ENCODE measurements around the gene FOXO3B. TPM values are rescaled to one million over a fixed set of nuclear protein-coding genes. Genes with fewer than 3 reads are reported as not detected.
"Not testable (repeated sequence)": the region's sequence is repeated elsewhere in the genome, so short reads cannot be mapped to it uniquely, and the experiment has no call there.

FOXO3B gene
- total and polyA plus RNA-seq, 2 experiments from 2014 or later = 2.7 to 21.1 TPM

DNA sequence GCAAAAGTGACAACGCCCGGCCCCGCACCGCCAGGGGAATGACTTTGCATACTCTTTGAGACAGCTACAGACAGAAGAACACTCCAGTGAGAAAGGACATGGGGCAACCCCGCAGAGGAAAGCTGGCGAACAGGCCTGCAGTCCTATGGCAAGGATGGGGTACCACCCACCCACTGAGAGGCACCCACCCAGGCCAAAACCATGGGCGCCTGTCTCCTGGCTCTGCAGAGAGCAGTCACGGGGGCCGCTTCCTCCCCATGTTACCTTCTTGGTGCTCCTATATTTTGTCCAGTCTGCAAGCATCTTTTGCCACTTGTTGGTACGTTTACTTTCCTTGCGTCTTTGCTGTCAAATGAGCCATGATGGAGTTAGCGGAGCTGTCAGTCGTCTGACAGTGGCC is 43.8 kb downstream of the FOXO3B start:
- not testable (repeated sequence) for H3K27ac Mint-ChIP-seq; H3K4me1 ChIP-seq (ENCODE audit: insufficient read depth); H3K4me3 ChIP-seq; H3K9me3 Mint-ChIP-seq; H3K27ac ChIP-seq (ENCODE audit: low read depth); H3K79me2 ChIP-seq (replicated peaks; ENCODE audit: insufficient read depth); H3K36me3 ChIP-seq (ENCODE audit: insufficient read depth); H2AFZ ChIP-seq; H3F3A ChIP-seq (replicated peaks; ENCODE audit: low read depth); H3K4me3 Mint-ChIP-seq; H3K27me3 Mint-ChIP-seq (ENCODE audit: insufficient read depth, low read depth, poor library complexity); H3K4me1 Mint-ChIP-seq; H4K20me1 ChIP-seq (replicated peaks; ENCODE audit: insufficient read depth); DNase-seq (ENCODE audit: low spot score); H3K9me2 ChIP-seq (ENCODE audit: insufficient read depth); H3K36me3 Mint-ChIP-seq (ENCODE audit: low read depth); H3K4me2 ChIP-seq; ATAC-seq
- peaks cover 22% of the 10 kb centered on the region for H3K27me3 ChIP-seq (ENCODE audit: insufficient read depth)

DNA sequence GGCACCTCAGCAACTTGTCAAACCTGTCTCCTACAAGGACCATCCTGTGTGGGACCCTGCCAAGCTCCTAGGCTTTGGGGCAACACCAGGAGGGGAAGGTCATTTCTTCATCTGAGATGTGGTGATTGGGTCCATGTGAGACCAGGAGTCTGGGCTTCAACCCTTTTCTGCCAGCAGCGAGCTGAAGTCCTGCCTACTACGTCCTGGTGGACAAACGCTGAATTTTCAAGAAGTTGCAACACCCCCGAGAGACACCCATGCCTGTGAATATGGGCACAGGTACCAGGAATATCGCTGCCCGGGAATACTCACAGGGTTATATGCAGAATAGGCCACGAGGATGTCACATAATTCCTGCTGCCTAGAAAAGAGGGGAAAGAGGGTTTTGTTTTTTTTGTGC is 45.9 kb downstream of the FOXO3B start:
- not testable (repeated sequence) for H4K20me1 ChIP-seq (replicated peaks; ENCODE audit: insufficient read depth); H3K4me3 ChIP-seq; H3K27ac Mint-ChIP-seq; H3K27me3 Mint-ChIP-seq (ENCODE audit: insufficient read depth, low read depth, poor library complexity); H3K36me3 Mint-ChIP-seq (ENCODE audit: low read depth); H3K27ac ChIP-seq (ENCODE audit: low read depth); H3K4me3 Mint-ChIP-seq; H3K79me2 ChIP-seq (replicated peaks; ENCODE audit: insufficient read depth); ATAC-seq; H3K4me2 ChIP-seq; H3K9me3 Mint-ChIP-seq; H3K4me1 Mint-ChIP-seq; H3K36me3 ChIP-seq (ENCODE audit: insufficient read depth); H3K4me1 ChIP-seq (ENCODE audit: insufficient read depth); H3F3A ChIP-seq (replicated peaks; ENCODE audit: low read depth); H2AFZ ChIP-seq; H3K9me2 ChIP-seq (ENCODE audit: insufficient read depth)
- peak; percentile 36 for DNase-seq (ENCODE audit: low spot score)
- peaks cover 22% of the 10 kb centered on the region for H3K27me3 ChIP-seq (ENCODE audit: insufficient read depth)
- TF ChIP-seq, protein P1, sequence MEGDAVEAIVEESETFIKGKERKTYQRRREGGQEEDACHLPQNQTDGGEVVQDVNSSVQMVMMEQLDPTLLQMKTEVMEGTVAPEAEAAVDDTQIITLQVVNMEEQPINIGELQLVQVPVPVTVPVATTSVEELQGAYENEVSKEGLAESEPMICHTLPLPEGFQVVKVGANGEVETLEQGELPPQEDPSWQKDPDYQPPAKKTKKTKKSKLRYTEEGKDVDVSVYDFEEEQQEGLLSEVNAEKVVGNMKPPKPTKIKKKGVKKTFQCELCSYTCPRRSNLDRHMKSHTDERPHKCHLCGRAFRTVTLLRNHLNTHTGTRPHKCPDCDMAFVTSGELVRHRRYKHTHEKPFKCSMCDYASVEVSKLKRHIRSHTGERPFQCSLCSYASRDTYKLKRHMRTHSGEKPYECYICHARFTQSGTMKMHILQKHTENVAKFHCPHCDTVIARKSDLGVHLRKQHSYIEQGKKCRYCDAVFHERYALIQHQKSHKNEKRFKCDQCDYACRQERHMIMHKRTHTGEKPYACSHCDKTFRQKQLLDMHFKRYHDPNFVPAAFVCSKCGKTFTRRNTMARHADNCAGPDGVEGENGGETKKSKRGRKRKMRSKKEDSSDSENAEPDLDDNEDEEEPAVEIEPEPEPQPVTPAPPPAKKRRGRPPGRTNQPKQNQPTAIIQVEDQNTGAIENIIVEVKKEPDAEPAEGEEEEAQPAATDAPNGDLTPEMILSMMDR (conservative IDR thresholded peaks at IDR 0.05; ENCODE audit: low read depth in 2 of 2) = 0 out of 4 replicates have a peak, but pooled peaks of 1 of the 2 experiments have one; percentile 15

DNA sequence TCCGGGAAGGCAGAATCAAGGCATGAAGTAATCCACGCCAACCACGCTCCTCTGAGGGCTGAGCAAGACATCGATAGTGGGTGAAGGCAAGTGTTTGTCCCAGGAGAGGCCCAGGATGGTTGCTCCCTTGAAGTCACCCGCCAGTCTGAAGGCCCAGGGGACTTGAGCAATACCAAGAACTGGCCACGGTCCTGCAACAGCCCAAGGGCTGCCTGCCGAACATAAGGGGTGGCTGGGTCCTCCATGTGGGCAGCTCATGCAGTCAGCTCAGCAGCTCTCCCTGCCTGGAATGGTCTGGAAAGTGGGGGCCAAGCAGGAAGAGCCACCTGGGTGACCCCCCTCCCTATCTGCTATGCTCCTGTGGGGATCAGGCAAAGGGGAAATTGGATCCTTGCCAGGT is 46.3 kb downstream of the FOXO3B start:
- not testable (repeated sequence) for H3K27me3 Mint-ChIP-seq (ENCODE audit: insufficient read depth, low read depth, poor library complexity); H3K9me2 ChIP-seq (ENCODE audit: insufficient read depth); H4K20me1 ChIP-seq (replicated peaks; ENCODE audit: insufficient read depth); H3K27ac Mint-ChIP-seq; H3K4me1 ChIP-seq (ENCODE audit: insufficient read depth); H3K36me3 Mint-ChIP-seq (ENCODE audit: low read depth); H3K9me3 Mint-ChIP-seq; H3K4me1 Mint-ChIP-seq; DNase-seq (ENCODE audit: low spot score); ATAC-seq; H3K36me3 ChIP-seq (ENCODE audit: insufficient read depth); H3K27ac ChIP-seq (ENCODE audit: low read depth); H3K4me2 ChIP-seq; H3K4me3 Mint-ChIP-seq; H3F3A ChIP-seq (replicated peaks; ENCODE audit: low read depth); H3K4me3 ChIP-seq; H3K79me2 ChIP-seq (replicated peaks; ENCODE audit: insufficient read depth); H2AFZ ChIP-seq
- peaks cover 22% of the 10 kb centered on the region for H3K27me3 ChIP-seq (ENCODE audit: insufficient read depth)

DNA sequence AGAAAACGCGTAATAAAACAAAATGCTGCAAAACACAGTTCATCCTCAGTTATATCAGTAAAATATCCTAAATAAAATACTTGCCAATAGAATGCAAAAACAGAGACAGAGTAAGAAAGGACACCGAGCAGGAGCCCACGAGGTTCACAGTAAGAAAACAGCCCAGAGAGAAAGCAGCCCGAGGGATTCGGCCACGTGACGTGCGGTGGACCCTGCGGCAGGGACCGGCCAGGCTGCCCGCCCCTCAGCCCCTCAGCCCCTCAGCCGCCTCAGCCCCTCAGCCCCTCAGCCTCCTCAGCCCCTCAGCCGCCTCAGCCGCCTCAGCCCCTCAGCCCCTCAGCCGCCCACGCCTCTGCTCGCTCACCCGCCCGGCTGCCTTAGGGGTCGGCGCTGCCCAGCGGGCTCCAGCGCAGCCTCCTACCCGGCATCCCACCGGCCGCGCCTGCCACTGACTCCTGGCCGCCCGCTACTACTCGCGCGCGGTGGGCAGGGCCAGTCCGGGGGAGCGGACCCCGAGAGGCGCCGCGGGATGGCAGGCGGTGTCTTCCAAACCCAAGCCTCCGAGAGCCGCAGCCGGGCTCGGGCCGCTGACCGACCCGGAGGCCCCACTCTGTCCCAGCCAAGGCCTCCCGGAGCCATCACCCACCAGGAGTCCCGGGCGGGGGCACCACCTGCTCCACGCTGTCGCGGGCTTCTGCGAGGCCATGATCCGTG is 47.4 kb downstream of the FOXO3B start:
- H3K27ac Mint-ChIP-seq; H3K79me2 ChIP-seq (replicated peaks; ENCODE audit: insufficient read depth); H3K4me1 ChIP-seq (ENCODE audit: insufficient read depth); H4K20me1 ChIP-seq (replicated peaks; ENCODE audit: insufficient read depth); H3K9me2 ChIP-seq (ENCODE audit: insufficient read depth); H3K9me3 Mint-ChIP-seq; H3K27me3 Mint-ChIP-seq (ENCODE audit: insufficient read depth, low read depth, poor library complexity); H3K4me1 Mint-ChIP-seq; H3K36me3 Mint-ChIP-seq (ENCODE audit: low read depth); H3F3A ChIP-seq (replicated peaks; ENCODE audit: low read depth); H3K36me3 ChIP-seq (ENCODE audit: insufficient read depth); H3K27ac ChIP-seq (ENCODE audit: low read depth): not testable (repeated sequence)
- DNase-seq (ENCODE audit: low spot score) (peak; percentile 44), ATAC-seq (peak; percentile 84)
- peak overlapping the region; percentile 55 for H3K4me3 ChIP-seq
- peak overlapping the region; percentile 48; the same call in 2 of the 3 replicates for H3K4me3 Mint-ChIP-seq
- H2AFZ ChIP-seq = peak overlapping the region; percentile 84; the same call in 1 of the 2 replicates
- H3K4me2 ChIP-seq = peak overlapping the region; percentile 81
- peaks cover 22% of the 10 kb centered on the region for H3K27me3 ChIP-seq (ENCODE audit: insufficient read depth)

Small RNAs within 50 kb of the gene (small RNA-seq; reads per million reads assigned to genes)
- gene AC026271.2 (ENCODE audit: low replicate concordance) (not detected), gene AC026271.4 (ENCODE audit: low replicate concordance) (not detected)

Other genes with a start within 250 kb of the FOXO3B start
- gene LGALS9C, start 205.5 kb downstream of the FOXO3B start, total RNA-seq (2014; rRNA removed; shearing (Covaris generic)) = not detected in 2 replicates
- 0.24 TPM in 1 of 2 replicates, not detected in the other for gene LGALS9C, start 205.5 kb downstream of the FOXO3B start, polyA plus RNA-seq (2016; fragmentation: Nextera tagmentation; extraction: Ambion mirVana)
- not detected in 2 replicates for gene TBC1D28, start 37.9 kb downstream of the FOXO3B start, total RNA-seq (2014; rRNA removed; shearing (Covaris generic))
- gene TBC1D28, start 37.9 kb downstream of the FOXO3B start, polyA plus RNA-seq (2016; fragmentation: Nextera tagmentation; extraction: Ambion mirVana) = not detected in 2 replicates
- gene FBXW10, start 61.7 kb upstream of the FOXO3B start, total RNA-seq (2014; rRNA removed; shearing (Covaris generic)) = 0.07 TPM in 1 of 2 replicates, not detected in the other
- gene FBXW10, start 61.7 kb upstream of the FOXO3B start, polyA plus RNA-seq (2016; fragmentation: Nextera tagmentation; extraction: Ambion mirVana) = not detected in 2 replicates
- gene TVP23B, start 98.9 kb upstream of the FOXO3B start, total RNA-seq (2014; rRNA removed; shearing (Covaris generic)) = 27.4 and 40.5 TPM in 2 replicates
- gene TVP23B, start 98.9 kb upstream of the FOXO3B start, polyA plus RNA-seq (2016; fragmentation: Nextera tagmentation; extraction: Ambion mirVana) = 25.0 and 26.3 TPM in 2 replicates
- gene PRPSAP2, start 175.8 kb upstream of the FOXO3B start, total RNA-seq (2014; rRNA removed; shearing (Covaris generic)) = 54.4 and 55.4 TPM in 2 replicates
- gene PRPSAP2, start 175.8 kb upstream of the FOXO3B start, polyA plus RNA-seq (2016; fragmentation: Nextera tagmentation; extraction: Ambion mirVana) = 32.3 and 34.6 TPM in 2 replicates

Data from GM23338 (cell line).